Stimulated activated CD8-positive, alpha-beta memory T cell treated with anti-CD3 and anti-CD28 coated beads, Interleukin-15, amount 100 ng/mL, for 24 hours (primary cell): ENCODE data around the gene STRN.
A peak's percentile ranks its signal among the peaks of the same experiment; 100 is the strongest.
"Not testable (repeated sequence)": the region's sequence is repeated elsewhere in the genome, so short reads cannot be mapped to it uniquely, and the experiment has no call there.

Experiments
- DNase-seq: peaks from one replicate; pipeline ENCODE4 v3.0.0-alpha.2; 2020; ENCODE audit warnings: low read depth

The STRN gene, protein sequence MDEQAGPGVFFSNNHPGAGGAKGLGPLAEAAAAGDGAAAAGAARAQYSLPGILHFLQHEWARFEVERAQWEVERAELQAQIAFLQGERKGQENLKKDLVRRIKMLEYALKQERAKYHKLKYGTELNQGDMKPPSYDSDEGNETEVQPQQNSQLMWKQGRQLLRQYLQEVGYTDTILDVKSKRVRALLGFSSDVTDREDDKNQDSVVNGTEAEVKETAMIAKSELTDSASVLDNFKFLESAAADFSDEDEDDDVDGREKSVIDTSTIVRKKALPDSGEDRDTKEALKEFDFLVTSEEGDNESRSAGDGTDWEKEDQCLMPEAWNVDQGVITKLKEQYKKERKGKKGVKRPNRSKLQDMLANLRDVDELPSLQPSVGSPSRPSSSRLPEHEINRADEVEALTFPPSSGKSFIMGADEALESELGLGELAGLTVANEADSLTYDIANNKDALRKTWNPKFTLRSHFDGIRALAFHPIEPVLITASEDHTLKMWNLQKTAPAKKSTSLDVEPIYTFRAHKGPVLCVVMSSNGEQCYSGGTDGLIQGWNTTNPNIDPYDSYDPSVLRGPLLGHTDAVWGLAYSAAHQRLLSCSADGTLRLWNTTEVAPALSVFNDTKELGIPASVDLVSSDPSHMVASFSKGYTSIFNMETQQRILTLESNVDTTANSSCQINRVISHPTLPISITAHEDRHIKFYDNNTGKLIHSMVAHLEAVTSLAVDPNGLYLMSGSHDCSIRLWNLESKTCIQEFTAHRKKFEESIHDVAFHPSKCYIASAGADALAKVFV

DNA sequence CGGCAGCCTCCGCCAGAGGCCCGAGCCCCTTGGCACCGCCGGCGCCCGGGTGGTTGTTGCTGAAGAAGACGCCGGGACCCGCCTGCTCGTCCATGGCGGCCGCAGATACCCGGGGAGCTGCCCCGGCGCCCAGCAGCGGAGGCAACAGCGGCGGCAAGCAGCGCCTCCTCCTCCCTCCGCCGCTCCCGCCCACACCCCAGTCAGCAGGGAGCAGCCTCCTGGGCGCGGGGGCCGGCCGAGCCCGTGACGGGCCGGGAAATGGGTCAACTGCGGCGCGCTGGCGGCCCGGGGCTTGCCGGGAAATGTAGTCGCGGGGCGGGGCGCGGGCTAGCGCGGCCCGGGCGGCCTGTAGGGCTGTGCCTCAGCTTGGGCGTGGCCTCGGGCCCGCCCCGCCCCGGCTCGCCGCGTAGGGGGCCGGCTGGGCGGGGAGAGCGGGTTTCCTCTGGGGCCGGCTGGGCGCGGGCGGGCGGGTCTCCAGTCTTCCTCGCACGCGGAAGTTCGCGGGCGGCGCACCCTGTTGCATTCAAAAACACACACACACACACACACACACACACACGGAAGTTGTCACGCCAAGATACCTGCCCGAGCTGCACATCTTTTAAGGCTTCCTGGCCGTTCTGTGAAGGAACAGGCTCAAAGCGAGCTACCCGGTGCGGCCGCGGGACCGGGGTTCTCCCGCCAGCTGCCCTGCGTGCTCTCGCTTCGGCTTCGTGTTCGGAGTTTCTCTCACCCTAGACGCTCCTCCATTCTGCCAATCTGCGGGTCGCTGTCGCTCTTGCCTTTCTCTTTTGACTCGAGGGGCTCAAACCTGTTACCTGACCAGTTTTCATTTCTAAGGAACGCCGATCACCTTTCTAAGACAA is at the start of gene STRN:
Gene STRN, minus strand, starts transcription at position 167 of the 866 bp plus-strand sequence. Its CDS starts 73 bp downstream, at position 94.
- peak; percentile 91 for DNase-seq

DNA sequence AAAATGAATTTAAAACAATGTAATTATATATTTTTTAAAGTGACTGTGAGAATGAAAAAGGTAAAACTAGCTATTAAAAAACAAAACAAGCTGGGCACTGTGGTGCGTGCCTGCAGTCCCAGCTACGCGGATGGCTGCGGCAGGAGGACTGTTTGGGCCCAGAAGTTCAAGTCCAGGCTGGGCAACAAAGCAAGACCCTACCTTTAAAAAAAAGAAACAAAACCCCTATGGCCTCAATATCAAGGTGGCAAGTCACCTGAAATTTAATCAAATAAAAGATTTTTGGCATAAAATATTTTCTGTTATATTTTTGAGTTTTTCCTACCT is 46.9 kb upstream of the STRN start:
- DNase-seq: no peak

DNA sequence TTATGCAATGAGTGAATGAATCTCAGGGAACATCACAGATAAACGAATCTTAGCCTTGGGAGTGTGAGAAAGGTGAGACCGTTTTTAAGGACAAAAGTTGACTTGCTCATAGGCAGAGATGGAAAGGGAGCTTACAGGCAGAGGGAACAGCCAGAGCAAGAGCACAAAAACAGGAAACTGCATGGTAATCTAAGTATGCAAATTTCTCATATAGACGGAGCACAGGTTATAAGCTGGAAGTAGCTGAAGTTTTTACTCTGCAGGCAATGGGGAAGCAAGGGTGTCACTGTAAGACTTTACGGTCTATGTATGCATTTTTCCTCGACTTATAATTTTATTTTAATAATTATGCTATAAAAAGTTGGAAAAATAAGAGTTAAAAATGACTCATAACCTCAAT is 44.8 kb upstream of the STRN start:
- DNase-seq: no peak

DNA sequence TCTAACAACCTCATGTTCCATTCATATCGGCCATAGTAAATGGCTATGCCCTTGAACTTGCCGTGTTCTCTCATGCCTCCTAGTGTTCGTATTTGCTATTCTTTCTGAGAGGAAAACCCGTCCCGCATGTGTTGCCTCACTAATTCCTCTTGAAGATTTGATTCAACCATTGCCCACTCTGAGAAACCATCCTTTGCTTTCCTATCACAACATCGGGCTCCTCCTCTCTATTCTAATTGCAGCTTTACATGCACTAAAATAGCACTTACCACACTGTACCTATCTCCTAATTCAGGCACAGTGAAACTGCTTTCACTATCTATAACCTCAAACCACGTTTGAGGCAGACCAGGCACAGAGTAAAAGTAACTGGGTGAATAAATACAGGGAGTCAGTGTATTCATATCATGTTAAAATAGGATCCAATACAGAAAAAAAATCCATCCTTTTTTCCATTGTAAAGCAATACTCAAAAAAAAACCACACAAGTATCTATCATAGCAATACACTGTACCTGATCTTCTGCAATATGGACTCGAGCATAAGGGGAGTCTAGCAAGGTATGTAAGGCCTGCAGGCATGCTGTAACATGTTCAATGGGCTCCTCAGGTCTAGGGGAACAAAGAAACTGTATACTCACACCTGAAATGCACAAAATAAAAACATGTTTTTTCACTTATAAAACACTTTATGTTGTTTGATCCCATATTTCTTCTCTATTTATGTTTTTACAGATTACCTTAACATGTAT is 39.0 kb upstream of the STRN start:
- DNase-seq: no peak

DNA sequence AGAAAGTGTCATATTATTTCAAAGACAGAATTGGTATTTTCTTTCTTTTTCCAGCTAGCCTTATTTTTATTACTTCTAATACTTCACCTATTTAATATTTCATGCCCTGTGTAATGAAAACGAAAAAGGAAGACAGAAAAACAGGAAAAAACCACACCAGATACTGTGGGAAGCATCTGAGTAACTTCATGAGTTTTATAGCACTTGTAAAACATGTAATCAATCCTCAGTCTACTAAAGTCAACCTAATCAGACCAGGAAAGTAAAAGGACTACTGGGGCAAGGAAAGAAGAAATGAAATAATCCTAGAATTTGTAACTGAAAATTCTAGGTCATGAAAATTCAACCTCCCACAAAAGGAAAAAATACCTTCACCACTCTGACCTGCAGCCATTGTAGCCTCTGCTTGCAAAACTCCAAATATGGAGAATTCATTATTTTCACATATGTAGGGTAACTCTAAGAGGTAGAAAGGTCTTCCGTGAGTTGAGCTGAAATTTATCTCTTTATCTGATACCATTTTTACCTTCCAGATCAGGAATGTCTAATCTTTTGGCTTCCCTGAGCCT is 34.7 kb upstream of the STRN start:
- DNase-seq: no peak

DNA sequence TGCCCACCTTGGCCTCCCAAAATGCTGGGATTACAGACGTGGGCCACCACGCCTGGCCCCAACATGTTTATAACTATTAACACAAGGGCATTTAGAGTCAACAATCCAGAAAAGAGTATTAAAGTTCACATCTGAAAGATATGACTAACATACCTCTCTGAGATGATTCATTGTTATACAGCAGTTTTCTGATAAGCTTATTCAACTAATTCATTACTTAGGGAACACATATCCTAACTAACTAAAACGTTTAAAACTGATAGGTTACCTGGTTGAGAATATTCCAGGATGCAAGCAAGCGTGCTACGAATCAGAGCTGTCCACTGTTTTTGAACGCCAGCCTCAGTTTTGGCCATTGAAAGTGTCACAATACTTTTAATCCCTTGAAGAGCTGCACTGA is 34.0 kb upstream of the STRN start:
- DNase-seq: no peak

DNA sequence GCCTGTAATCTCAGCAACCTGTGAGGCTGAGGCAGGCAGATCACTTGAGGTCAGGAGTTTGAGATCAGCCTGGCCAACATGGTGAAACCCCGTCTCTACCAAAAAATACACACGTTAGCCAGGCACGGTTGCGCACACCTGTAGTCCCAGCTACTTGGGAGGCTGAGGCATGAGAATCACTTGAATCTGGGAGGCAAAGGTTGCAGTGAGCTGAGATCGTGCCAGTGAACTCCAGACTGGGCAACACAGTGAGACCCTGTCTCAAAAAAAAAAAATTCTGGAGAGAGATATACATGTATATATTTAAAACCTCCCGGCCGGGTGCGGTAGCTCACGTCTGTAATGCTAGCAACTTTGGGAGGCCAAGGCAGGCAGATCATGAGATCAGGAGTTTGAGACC is 33.1 kb upstream of the STRN start:
- not testable (repeated sequence) for DNase-seq

DNA sequence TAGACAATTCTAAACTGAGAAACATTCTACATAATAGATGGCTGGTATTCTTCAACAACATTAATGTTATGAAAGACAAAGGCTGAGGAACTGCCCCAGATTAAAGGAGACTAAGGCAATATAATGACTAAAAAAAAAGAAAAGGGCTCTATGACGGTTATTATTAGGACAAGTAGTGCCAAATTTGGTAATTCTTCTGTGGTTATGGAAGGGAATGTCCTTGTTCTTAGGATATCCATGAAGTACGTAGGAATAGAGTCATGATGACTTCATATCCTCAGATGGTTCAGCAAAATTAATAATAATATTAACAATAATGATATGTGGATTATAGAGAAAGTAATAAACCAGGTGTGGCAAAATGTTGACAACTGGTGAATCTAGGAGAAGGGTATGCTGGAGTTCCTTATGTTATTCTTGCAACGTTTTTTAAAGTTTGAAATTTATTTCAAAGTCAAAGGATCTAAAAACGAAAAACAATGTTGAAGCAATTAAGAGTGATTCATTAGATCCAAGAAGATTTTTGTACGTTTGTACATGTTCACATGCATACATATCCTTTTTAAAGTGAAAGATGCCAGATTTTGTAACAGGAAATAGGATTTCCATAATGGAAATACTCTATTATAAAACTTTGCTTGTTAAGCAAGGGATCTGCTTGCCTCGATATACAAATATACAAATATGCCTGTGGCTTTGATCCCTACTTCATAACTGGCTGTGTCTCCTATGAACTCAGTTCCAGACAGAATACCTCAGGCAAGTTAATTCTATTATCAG is 27.7 kb upstream of the STRN start:
- no peak for DNase-seq

DNA sequence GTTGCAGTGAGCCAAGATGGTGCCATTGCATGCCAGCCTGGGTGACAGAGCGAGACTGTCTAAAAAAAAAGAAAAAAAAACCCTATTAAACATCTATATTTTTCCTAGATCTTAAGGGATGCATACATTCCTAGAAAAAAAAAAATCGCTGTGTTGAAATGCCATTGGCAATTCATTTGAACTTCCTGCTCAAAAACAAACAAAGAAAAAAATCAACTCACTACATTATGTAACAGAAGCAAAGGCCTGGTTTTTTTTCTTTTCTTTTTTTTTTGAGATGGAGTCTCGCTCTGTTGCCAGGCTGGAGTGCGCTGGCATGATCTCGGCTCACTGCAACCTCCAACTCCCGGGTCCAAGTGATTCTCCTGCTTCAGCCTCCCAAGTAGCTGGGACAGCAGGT is 21.7 kb upstream of the STRN start:
- no peak for DNase-seq

DNA sequence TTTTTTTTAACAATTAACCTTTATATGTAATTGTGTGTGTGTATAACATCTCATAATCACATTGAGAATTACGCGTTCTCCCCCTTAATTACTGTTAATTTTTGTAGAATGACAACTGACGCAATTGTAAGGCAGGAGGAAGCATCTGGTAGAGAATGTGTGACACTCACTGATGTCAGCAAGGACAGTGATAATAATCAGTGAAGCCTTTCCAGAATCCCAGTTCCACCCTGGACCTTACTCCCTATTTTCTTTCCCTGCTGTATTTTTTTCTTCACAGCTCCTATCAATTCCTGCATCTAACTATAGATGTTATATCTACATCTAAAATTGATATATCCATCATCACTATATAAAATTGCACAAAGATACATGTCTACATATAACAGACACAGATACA is 16.1 kb upstream of the STRN start:
- no peak for DNase-seq

DNA sequence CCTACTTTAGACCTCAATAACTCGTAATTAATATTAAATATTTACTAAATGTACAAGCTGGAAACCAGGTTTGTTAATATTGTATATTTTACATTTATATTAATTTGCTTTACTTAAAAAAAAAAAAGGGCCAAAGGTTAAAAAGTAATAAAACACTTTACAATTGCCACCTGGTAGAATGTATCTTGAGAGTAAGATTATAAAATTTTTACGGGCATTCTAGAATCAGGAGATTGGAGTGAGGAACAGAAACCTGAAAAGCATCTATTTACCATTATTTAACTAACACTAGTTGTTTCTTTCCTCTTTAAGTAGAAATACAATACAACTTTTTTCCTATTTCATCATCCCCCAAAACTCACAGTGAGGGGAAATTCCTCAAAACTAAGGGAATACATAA is 15.6 kb upstream of the STRN start:
- no peak for DNase-seq

DNA sequence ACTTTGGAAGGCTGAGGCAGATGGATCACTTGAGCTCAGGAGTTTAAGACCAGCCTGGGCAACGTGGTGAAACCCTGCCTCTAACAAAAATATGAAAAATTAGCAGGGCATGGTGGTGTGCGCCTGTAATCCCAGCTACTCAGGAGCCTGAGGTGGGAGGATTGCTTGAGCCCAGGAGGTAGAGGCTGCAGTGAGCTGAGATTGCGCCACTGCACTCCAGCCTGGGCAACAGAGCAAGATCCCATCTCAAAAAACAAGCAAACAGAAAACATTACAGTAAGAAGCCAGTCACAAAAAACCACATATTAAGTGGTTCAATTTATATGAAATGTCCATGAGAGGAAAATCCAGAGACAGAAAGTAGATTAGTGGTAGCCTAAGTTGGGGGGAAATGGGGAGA is 12.7 kb upstream of the STRN start:
- not testable (repeated sequence) for DNase-seq

DNA sequence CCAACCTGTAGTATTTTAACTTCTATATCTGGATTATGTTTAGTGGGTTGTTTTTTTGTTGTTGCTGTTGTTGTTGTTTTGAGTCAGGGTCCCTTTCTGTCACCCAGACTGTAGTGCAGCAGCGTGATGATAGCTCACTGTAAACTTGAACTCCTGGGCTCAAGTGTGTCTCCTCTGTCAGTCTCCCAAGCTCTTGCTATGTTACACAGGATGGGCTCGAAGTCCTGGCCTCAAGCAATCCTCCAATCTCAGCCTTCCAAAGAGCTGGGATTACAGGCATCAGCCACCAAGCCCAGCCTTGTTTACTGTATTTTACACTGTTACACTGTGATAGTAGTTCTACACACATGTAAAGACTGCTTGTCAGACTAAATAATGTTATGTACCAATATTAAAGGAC is 9.7 kb upstream of the STRN start:
- DNase-seq: no peak

DNA sequence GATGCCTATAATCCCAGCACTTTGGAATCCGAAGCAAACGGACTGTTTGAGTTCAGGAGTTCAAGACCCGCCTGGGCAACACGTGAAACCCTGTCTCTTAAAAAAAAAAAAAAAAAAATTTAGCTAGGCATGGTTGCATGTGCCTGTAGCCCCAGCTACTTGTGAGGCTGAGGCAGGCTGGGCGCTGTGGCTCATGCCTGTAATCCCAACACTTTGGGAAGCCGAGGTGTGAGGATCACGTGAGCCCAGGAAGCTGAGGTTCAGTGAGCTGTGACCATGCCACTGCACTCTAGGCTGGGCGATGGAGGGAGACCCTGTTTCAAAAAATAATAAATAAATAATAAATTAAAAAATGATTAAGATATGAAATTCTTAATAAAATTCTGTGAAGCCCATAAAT is 9.0 kb upstream of the STRN start:
- no peak for DNase-seq

DNA sequence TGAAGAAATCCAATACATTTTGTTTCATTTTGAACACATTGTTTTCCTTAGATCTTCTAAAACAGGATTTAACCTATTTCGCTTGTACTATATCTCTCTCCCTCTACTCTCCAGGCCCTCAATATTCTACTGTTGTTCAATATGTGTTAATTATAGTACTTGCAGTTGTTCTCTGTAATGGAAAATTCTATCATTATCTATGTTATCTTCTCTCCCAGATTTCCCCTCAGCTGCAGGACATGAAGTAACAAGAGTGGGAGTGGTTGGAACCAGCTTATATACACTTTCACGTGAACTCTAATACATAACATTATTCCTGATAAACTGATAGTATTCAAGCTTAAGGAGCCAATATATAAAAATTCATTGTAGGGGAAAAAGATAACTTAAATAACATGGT is 7.0 kb upstream of the STRN start:
- DNase-seq: no peak

DNA sequence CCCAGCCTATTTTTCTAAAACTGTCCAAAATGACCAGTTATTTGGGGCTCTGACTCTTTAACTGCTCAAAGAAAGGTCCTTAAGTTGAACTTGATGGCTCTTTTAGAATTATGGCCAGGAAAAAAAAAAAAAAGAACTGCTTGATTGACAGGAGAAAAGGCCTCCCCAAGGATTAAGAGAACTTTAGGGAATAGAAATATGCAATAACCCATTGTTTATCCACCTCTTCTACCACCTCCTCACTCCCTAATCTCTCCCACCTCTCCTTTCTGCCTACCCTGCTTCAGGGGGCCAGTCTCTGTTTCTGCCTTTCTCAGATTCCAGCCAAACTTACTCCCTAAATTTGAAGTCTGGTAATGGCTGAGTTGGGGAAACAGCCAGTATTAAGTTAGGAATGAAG is 5.7 kb upstream of the STRN start:
- no peak for DNase-seq

DNA sequence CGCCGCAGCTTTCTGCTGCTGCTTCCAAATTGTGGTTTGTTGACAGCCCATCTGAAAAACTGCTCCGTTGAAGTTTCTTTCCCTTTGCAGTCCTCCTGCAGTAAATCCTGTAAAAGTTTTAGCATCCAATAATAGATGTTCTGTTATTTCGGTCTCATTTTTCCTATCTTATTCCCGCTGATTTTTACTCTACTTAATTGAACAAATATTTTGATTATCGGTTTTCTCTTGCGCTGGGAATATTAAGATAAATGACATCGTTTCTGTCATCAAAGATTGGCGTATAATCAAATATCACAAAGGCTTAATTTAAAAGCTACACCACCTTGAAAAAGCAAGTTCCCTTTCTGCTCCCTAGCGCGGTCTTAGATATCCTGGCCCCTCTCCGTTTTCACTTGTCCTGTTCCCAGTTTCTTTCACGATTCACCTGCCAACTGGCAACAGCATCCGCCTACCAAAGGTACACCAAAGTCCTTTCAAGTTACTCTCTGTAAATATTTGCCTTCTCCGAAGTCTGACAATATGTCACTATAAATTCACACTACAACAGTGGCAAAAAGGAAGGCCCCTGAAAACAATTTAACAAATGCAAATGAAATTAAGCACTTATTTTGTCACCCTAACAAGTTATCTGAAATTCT is 1.0 kb upstream of the STRN start:
- DNase-seq: no peak

DNA sequence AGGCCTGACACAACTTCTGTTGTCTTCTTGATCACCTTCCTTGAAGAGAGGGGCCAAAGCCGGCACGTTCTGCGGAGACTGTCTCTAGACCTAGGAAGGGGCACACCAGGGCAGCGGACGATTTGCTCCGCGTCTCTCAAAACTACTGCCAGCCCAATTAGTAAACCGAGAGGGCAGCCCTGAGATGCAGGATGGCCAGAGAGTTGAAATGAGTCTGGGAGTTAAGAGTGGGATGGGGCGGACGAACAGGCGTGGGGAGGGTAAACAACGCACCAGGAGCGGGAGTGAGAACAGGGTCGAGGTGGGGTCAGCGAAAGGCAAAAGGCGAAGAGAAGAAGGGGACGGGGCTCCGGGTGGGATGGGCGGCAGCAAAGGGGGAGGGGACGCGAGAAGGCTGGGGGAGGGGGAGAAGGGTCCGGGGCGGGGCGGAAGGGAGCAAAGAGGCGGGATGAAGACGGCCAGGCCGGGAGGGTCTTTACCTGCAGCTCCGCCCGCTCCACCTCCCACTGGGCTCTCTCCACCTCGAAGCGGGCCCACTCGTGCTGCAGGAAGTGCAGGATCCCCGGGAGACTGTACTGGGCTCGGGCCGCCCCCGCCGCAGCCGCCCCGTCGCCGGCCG is 476 bp downstream of the STRN start:
- no peak for DNase-seq

DNA sequence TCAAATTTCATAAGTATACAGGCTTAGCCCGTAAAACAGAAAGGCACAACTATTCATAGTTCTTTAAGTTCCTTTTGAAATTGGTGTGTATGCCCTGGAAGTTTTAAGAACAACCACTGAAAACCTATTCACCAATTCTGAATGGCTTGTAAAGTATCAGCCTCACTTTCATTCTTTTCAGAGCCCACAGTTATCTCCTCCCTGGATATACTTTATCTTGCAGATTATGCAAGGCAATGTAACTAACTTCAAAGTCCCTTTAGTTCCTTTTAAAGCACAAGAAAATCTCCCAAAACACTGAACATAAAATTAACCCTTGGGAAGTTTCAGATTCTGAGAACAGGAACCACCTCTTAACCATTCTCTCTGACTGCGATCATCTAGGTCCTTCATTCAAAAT is 1.1 kb downstream of the STRN start:
- no peak for DNase-seq

DNA sequence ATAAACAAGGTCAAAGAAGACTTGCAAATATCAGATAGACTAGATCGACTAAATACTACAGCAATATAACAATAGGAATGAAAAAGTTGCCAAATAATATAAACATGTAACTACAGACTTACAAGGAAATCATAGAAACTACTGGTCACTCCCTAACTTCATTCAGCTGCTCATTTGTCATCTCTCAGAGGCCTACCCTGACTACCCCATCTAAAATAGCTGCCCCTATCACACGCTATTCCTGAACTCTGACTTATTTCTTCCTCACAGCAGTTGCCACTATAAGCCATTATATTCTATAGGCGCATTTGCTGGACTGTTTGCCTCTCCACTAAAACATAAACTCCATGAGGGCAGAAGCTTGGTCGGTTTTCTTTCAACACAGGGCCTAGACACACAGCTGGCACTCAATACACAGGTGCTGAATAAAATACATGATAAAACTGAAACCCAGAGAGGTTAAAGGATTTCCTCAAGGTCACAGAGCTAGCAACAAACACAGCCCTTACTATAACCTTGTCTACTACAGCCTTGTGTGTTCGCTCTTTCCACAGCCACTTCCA is 1.8 kb downstream of the STRN start:
- no peak for DNase-seq
